ENCODE data around the gene TSPAN1.

- no peak for TF ChIP-seq POLR2A (IDR thresholded peaks at IDR 0.05)
- TF ChIP-seq CTCF (IDR thresholded peaks at IDR 0.05): no peak
Measured at GRCh38 chr1:46211051-46211450, 36.2 kb downstream of the TSPAN1 start.

Data from heart left ventricle (tissue), 13 donors.